ENCODE results near the gene CLP1.

- TF ChIP-seq CTCF (IDR thresholded peaks at IDR 0.05) = no peak
- no peak for TF ChIP-seq POLR2A (IDR thresholded peaks at IDR 0.05)
- TF ChIP-seq POLR2AphosphoS5 (IDR thresholded peaks at IDR 0.05) = no peak
These were observed 24.0 kb upstream of the CLP1 start for GRCh38 chr11:57633394-57634070.
